ENCODE data around the gene MXD3. TPM values are rescaled to one million over a fixed set of nuclear protein-coding genes. Genes with fewer than 3 reads are reported as not detected.

MXD3 gene
- total and polyA plus RNA-seq, 8 donors: 6.8 to 86.9 (median 20.4) TPM

DNA sequence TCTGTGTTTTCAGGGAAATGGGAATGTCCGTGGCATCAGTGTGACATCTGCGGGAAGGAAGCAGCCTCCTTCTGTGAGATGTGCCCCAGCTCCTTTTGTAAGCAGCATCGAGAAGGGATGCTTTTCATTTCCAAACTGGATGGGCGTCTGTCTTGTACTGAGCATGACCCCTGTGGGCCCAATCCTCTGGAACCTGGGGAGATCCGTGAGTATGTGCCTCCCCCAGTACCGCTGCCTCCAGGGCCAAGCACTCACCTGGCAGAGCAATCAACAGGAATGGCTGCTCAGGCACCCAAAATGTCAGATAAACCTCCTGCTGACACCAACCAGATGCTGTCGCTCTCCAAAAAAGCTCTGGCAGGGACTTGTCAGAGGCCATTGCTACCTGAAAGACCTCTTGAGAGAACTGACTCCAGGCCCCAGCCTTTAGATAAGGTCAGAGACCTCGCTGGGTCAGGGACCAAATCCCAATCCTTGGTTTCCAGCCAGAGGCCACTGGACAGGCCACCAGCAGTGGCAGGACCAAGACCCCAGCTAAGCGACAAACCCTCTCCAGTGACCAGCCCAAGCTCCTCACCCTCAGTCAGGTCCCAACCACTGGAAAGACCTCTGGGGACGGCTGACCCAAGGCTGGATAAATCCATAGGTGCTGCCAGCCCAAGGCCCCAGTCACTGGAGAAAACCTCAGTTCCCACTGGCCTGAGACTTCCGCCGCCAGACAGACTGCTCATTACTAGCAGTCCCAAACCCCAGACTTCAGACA is 17.7 kb downstream of the MXD3 start:
- H3K4me3 ChIP-seq: no peak overlapping the region
- no peaks in the 10 kb centered on the region for H3K9me3 ChIP-seq
- peaks cover 44 to 81% (median 80%) of the 10 kb centered on the region in 4 donors for H3K36me3 ChIP-seq
- intact Hi-C loops (cut with DNase I; ENCODE audit: low total_unique reads): loop anchor here (10.0 kb wide), 1 partner anchor 169 kb away; no protein-coding TSS in a partner anchor
- H3K27me3 ChIP-seq: no peaks in the 10 kb centered on the region
- TF ChIP-seq POLR2A (IDR thresholded peaks at IDR 0.05) (no peak), POLR2AphosphoS5 (IDR thresholded peaks at IDR 0.05) (no peak), EP300 (IDR thresholded peaks at IDR 0.05) (no peak)
- TF ChIP-seq, protein P1, sequence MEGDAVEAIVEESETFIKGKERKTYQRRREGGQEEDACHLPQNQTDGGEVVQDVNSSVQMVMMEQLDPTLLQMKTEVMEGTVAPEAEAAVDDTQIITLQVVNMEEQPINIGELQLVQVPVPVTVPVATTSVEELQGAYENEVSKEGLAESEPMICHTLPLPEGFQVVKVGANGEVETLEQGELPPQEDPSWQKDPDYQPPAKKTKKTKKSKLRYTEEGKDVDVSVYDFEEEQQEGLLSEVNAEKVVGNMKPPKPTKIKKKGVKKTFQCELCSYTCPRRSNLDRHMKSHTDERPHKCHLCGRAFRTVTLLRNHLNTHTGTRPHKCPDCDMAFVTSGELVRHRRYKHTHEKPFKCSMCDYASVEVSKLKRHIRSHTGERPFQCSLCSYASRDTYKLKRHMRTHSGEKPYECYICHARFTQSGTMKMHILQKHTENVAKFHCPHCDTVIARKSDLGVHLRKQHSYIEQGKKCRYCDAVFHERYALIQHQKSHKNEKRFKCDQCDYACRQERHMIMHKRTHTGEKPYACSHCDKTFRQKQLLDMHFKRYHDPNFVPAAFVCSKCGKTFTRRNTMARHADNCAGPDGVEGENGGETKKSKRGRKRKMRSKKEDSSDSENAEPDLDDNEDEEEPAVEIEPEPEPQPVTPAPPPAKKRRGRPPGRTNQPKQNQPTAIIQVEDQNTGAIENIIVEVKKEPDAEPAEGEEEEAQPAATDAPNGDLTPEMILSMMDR (IDR thresholded peaks at IDR 0.05): no peak
- no peak for DNase-seq
- no peak overlapping the region for H3K27ac ChIP-seq
- H3K4me1 ChIP-seq: peaks cover 8 to 29% (median 12%) of the 10 kb centered on the region in 4 donors
- WGBS, 5 donors: 94 to 98% (median 96%) methylated on average over 10 to 12 of the region's 12 CpGs

DNA sequence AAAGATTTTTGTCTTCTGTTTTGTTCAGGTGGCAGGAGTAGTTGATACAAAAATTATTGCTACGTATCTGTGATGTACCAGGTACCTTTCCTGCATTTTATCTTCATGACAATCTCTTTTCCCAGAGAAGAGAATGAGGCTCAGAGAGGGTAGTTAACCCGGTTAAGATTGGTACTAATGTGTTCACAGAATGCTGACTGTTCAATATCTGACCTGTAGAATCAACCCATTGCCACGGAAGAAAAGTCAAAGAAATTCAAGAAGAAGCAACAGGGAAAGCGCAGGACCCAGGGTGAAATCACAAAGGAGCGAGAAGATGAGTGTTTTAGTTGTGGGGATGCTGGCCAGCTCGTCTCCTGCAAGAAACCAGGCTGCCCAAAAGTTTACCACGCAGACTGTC is 20.0 kb downstream of the MXD3 start:
- Histone ChIP-seq H3K27ac (no peak overlapping the region), H3K4me1 (peaks cover 6 to 19% (median 10%) of the 10 kb centered on the region in 4 donors), H3K27me3 (no peaks in the 10 kb centered on the region), H3K36me3 (peaks cover 53 to 100% (median 99%) of the 10 kb centered on the region in 4 donors), H3K9me3 (no peaks in the 10 kb centered on the region), H3K4me3 (no peak overlapping the region)
- TF ChIP-seq EP300 (IDR thresholded peaks at IDR 0.05): no peak
- TF ChIP-seq, protein P1 (IDR thresholded peaks at IDR 0.05): no peak
- no peak for TF ChIP-seq POLR2A (IDR thresholded peaks at IDR 0.05)
- no peak for TF ChIP-seq POLR2AphosphoS5 (IDR thresholded peaks at IDR 0.05)
- 93 to 96% (median 95%) methylated on average over 7 of the region's 7 CpGs for WGBS, 5 donors
- DNase-seq: no peak
- intact Hi-C loops (cut with DNase I; ENCODE audit: low total_unique reads): loop anchor here (10.0 kb wide), 1 partner anchor 167 kb away; no protein-coding TSS in a partner anchor

DNA sequence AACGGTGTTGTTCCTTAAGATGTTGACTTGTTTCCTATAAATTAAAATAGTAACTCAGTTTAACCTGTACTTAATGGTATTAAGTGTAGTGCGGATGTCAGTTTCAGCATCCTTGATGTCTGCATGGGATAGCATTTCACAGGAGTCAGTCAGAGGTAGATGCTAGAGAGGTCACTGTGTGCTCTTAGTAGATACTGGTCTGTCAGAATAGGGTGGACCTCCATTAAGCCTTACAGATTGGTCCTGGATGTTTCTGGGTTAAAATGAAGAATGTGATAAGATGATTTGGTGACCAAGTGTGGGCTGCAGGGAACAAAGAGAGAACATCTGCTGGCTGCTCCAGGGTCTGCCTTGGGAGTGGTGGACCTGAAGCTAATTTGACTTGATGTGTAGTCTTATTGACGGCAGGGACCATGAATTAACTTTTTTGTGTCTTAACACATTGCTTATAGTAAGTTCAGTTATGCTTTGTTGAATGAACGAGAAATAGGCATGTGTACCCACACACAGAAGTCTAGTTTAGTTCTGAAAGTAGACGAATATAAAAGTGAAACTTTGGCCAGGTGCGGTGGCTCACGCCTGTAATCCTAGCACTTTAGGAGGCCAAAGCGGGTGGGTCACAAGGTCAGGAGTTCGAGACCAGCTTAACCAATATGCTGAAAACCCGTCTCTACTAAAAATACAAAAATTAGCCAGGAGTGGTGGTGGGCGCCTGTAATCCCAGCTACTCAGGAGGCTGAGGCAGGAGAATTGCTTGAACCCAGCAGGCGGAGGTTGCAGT is 20.7 kb downstream of the MXD3 start:
- H3K9me3 ChIP-seq: no peaks in the 10 kb centered on the region
- H3K4me3 ChIP-seq: no peak overlapping the region
- H3K36me3 ChIP-seq: peaks cover 50 to 100% (median 100%) of the 10 kb centered on the region in 4 donors
- no peaks in the 10 kb centered on the region for H3K27me3 ChIP-seq
- DNase-seq: no peak
- peaks cover 0 to 11% (median 4%) of the 10 kb centered on the region in 4 donors for H3K4me1 ChIP-seq
- TF ChIP-seq POLR2A (IDR thresholded peaks at IDR 0.05): no peak
- WGBS, 5 donors: 93 to 96% (median 94%) methylated on average over 12 of the region's 12 CpGs
- intact Hi-C loops (cut with DNase I; ENCODE audit: low total_unique reads): loop anchor here (10.0 kb wide), 1 partner anchor 166 kb away; no protein-coding TSS in a partner anchor
- no peak overlapping the region for H3K27ac ChIP-seq

DNA sequence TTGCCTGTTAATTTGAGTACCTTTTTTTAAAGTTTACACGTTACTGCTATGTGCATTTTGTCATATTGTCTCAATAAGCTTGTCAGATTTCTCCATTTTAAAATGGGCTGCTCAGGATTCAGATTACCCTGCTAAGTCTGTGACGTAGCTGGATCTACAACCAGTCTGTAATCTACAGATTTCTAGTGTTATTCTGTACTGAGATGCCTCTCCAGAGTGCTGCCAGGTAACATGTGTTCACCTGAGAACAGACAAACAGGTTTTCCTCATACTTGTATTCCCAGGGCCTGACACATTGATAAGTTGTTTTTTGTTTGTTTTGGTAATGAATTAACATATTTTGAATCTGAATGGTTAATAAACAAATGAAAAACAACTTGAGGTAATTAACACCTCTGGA is 23.5 kb downstream of the MXD3 start:
- no peak overlapping the region for H3K4me3 ChIP-seq
- intact Hi-C loops (cut with DNase I; ENCODE audit: low total_unique reads): no loop called here

More for the DNA sequence above, 23.5 kb downstream of the MXD3 start:
- Histone ChIP-seq H3K4me1 (no peaks in the 10 kb centered on the region), H3K36me3 (peaks cover 47 to 100% (median 100%) of the 10 kb centered on the region in 4 donors), H3K9me3 (no peaks in the 10 kb centered on the region), H3K27ac (no peak overlapping the region), H3K27me3 (no peaks in the 10 kb centered on the region)
- DNase-seq: no peak
- 79 to 88% (median 86%) methylated on average over 2 of the region's 2 CpGs for WGBS, 5 donors
- TF ChIP-seq POLR2A (IDR thresholded peaks at IDR 0.05) (no peak), POLR2AphosphoS5 (IDR thresholded peaks at IDR 0.05) (no peak), EP300 (IDR thresholded peaks at IDR 0.05) (no peak)
- TF ChIP-seq, protein P1 (IDR thresholded peaks at IDR 0.05): no peak

All from stomach (tissue), 9 donors.